ENCODE data around the gene HBE1.
"Not testable (repeated sequence)": the region's sequence is repeated elsewhere in the genome, so short reads cannot be mapped to it uniquely, and the experiment has no call there.

HBE1 gene

DNA sequence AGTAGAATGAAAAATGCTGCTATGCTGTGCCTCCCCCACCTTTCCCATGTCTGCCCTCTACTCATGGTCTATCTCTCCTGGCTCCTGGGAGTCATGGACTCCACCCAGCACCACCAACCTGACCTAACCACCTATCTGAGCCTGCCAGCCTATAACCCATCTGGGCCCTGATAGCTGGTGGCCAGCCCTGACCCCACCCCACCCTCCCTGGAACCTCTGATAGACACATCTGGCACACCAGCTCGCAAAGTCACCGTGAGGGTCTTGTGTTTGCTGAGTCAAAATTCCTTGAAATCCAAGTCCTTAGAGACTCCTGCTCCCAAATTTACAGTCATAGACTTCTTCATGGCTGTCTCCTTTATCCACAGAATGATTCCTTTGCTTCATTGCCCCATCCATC, 14.9 kb upstream of the HBE1 start:
- DNase-seq, result no peak

DNA sequence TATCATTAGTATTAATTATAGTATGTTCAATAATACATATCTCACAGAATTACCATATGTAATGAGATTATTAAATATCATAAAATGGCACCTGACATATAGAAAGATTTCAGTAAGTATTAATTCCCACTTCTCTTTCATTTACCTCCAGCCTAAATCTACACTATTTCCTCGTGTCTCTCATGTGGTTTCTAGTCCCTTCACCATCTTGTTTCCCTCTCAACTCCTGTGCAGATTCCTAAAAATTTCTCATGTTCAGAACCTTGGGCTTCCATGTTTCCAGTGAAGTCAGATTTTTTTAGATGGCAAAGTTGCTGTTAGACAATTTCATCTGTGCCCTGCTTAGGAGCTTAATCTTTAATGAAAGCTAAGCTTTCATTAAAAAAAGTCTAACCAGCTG, 14.1 kb upstream of the HBE1 start:
- DNase-seq, result no peak

DNA sequence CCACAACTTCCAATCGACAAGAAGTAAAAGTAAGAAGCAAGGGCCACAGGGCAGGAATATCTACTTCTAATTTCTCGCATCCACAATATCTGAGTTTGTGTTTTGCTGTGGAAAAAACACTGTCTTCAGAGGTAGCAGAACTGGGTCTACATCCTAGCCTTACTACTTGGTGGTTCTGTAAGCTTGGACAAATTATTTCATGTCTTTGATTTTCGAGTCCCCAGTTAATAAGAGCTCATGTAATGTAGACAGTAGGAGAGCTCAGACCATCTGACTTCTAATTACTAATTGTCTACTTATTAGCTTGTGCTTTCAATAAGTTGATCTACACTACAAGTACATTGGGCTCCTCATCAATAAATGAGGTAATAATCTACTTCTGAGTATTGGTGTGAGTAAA, 13.3 kb upstream of the HBE1 start:
- no peak for DNase-seq

DNA sequence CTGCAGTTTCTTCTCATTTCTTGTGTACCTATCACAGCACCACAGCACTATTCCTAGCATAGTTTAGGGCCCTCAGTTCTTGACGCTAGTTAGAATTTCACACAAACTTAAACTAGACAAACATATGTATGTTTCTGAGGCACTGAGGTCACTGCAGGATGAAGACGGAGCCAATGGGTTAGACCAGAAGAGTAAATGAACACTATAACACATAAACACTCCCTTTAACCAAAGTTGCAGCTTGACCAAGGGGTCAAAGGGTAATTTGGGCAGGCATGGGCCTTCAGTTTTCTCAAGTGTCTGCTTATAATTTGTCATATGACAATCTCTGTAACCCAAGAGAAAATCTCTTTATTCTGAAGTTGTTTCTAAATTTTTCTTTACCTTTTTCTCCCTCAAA, 12.9 kb upstream of the HBE1 start:
- no peak for DNase-seq

DNA sequence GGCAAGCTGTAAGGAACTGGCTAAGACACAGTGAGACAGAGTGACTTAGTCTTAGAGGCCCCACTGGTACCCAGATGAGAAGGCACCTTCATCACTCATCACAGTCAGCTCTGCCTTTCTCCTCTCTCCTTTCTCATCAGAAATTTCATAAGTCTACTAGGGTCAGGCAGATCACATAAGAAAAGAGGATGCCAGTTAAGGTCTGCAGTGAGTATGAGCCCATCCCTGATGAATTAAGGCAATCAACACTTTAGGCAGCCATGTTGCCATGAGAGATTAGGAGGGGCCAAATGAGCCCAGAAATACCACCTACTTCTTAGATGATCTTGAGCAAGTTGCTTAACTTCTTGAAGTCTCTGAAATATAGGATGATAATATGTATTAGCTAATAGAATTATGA, 11.9 kb upstream of the HBE1 start:
- no peak for DNase-seq

DNA sequence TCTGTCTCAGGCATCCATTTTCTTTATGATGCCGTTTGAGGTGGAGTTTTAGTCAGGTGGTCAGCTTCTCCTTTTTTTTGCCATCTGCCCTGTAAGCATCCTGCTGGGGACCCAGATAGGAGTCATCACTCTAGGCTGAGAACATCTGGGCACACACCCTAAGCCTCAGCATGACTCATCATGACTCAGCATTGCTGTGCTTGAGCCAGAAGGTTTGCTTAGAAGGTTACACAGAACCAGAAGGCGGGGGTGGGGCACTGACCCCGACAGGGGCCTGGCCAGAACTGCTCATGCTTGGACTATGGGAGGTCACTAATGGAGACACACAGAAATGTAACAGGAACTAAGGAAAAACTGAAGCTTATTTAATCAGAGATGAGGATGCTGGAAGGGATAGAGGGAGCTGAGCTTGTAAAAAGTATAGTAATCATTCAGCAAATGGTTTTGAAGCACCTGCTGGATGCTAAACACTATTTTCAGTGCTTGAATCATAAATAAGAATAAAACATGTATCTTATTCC, 10.9 kb upstream of the HBE1 start:
- no peak for DNase-seq

DNA sequence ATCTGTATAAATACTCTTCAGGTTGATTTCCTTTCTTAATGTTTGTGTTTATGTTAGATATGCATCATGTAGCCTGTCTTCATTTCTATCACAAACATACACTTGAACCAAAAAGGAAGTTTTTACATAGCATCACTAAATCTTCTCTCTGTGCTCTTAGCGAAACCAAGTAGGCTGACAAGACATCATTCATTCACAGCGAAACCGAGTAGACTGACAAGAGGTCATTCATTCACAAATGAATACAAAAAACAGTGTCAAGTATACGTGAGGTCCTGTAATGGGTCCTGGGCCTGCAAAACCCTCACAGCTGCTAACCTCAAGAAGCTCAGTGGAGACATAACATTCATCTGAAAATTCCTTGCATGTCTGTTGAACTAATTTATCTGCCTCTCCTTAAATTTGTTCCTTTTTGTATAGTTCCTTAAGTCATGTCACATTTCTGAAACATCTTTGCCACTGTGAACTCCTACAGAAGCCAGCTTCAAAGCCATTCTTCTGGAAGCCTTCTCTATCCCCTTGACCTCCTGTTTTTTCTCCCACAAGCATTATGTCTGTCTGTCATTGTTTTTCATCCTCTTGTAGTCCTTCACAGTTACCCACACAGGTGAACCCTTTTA, 9.8 kb upstream of the HBE1 start:
- DNase-seq, result no peak

DNA sequence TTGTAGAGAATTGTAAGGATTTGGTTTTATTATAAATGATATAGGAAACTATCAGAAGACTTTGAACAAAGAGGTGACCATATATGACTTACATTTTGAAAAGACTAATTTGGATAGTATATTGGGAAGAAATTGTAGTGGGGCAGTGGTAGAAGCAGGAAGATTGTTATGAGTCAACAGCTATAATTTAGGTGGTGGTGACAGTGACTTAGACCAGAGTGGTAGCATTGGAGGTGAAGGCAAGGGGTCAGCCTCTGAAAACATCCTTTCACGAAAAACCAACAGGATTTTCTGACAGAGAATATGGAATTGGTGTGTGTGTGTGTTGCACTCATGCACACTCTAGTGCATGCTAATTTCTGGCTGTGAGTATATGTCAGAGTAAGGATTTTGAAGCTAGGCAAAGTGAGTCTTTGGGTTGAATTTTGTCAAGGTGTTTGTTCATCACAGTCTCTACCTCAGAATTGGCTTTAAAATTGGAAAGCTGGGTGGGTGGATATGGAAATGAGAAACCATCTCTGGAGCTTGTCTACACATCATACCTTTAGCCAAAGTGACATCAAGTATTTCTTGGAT, 8.2 kb upstream of the HBE1 start:
- DNase-seq, result no peak

DNA sequence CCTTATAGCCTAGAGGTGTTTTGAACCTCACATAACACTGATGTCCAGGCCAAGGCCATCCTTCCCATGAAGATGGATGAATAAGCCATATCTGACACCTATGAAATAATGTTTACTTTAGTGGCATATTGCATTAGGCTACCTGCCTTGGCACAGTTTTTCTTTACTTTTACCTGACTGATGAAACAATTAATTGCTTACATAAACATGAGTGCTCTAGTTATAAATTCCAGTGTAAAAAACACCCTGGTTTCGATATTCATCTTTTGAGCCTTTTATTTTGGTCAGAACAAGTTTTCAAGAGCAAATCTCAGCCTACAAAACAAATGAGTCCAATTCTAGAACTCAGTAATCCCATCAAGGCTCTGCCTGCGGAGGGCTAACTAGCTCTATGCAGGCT, 7.0 kb upstream of the HBE1 start:
- no peak for DNase-seq

DNA sequence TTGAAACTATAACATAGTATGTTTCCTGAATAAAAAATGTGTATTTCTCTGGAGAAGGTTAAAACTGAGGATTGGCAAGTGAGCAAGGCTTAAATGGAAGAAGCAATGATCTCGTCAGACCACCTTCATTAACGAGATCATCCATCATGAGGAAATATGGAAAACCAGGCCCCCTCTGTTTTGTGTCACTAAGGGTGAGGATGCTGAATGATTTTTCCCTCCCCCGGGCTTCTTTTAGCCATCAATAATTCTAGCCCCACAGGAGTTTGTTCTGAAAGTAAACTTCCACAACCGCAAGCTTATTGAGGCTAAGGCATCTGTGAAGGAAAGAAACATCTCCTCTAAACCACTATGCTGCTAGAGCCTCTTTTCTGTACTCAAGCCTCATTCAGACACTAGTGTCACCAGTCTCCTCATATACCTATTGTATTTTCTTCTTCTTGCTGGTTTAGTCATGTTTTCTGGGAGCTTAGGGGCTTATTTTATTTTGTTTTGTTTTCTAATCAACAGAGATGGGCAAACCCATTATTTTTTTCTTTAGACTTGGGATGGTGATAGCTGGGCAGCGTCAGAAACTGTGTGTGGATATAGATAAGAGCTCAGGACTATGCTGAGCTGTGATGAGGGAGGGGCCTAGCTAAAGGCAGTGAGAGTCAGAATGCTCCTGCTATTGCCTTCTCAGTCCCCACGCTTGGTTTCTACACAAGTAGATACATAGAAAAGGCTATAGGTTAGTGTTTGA, 5.8 kb upstream of the HBE1 start:
- no peak for DNase-seq

DNA sequence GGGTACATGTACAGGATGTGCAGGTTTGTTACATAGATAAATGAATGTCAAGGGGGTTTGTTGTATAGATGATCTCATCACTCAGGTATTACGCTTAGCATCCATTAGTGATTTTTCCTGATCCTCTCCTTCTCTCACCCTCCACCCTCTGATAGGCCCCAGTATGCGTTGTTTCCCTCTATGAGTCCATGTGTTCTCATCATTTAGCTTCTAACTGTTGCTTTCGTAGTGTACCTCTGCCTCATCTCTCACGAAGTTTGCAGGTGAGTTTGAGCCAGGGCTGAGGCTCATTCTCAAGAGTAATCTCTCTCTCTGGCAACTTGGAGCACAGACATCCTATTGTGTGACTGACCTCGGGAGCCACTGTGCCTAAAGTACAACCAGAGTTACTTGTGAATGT, 4.7 kb upstream of the HBE1 start:
- no peak for DNase-seq

DNA sequence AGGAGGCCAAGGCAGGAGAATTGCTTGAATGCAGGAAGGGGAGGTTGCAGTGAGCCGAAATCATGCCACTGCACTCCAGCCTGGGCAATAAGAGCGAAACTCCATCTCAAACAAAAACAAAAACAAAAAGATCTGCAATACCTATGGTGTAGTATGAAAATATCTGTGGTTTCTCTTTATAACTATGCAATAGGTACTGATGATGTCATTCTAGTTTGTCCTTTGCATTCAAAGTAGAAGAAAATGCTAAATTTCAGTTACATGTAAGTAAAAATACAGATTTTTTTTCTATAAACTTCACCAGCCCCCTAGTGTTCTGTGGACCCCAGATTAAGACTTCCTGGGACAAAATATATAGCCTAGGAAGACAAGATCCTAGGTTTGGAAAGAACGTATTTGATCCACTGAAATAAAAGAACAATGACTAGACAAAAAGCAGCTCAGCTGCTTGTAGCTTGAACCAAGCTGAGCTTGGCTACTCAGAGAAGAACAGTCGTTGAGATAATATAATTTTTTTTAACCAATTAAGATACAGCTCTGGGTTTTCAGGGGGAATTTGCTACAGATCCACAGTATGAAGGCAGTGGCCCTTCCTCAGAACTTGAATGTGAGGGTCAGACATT, 2.8 kb upstream of the HBE1 start:
- no peak for DNase-seq

DNA sequence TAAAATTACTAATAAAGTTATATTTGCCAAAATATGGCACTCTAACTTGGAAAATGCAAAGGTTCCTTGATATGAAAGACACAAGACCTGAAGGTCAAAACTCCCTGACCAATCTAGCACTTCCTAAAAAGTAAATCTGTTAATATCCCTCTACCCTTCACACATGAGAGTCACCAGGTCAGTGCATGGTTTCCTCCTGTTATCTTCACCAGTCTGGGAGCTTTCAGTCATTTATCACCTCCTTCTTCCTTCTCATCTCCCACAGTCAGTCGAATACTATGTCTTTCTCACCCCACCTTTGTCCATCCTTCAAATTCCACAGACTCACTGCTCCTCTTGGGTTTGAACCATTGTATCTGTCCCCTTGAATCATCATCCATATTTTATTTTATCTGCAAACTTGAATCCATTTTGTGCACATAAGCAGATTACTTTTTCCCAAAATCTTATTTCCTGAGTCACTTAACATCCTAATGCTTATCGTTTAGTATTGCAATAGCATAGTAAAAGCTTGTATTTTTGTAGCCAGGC, 2.6 kb downstream of the HBE1 start:
- no peak for DNase-seq

DNA sequence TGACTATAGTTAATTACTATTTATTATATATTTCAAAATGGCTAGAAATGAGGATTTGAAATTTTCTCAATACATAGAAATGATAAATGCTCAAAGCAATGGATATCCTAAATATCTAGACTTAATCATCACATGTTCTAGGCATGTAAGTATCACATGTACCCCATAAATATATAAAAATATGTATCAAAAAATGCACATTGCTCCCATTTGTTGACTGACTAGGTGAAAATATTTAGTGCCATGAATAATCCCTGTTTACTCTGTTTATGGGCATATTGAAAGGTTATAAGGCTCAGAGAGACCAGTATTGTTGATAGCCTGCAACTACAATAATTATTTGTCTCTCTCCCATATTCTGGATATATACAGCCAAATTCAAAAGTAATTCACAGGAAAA, 3.1 kb downstream of the HBE1 start:
- no peak for DNase-seq

DNA sequence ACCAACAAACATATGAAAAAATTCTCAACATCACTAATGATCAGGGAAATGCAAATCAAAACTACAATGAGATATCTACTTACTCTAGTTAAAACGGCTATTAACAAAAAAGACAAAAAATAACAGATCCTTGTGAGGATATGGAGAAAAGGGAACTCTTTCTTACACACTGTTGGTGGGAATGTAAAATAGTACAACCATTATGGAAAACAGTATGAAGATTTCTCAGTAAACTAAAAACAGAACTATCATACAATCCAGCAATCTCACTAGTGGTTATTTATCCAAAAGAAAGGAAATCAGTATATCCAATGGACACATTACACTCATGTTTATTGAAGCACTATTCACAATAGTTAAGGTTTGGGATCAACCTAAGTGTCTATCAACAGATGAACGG, 3.9 kb downstream of the HBE1 start:
- no peak for DNase-seq

DNA sequence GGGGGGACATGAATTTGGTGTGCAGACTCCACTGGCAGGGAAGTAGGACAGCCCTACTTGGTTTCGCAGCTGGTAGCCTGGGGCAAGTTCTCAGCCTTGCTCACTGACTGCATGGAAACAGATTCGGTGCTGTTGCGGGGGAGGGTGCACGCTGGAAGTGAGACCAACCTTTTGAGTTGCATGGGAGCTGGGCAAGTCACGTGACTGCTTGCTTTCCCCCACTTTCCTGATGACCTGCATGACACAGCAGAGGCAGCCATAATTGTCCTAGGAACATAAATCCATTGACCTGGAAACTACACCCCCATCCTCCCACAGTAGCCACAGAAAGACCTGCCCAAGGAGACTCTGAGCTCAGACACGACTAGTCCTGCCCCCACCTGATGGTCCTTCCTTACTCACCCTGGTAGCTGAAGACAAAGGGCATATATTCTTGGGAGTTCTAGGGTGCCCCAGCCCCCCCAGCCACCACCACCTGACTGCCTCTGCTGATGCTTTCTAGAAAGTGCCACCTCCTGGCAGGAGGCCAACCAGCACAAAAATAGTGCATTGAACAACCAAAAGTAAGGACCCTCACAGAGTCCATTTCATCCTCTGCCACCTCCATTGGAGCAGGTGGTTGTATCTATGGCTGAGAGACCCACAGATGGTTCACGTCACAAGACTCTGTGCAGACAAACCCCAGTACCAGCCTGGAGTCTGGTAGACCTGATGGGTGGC, 11.0 kb downstream of the HBE1 start:
- no peak for DNase-seq

DNA sequence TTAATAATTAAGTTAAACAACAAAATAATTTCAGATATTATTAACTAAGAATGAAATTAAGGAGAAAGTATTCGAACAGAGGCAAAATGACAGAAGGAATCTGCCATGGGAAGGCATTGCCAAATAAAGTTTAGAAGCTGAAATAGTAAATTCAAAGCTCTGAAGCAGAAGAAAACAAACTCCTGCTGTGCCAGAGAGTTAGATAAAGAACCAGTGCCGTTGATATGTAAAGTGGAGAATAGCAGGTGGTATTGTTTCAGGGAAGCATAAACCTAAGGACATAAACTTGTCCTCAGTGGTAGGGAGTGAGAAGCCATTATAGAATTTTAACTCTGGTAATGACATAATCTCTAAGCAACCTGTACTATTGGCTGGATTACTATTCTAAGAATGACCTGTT, 12.4 kb downstream of the HBE1 start:
- DNase-seq, result no peak

DNA sequence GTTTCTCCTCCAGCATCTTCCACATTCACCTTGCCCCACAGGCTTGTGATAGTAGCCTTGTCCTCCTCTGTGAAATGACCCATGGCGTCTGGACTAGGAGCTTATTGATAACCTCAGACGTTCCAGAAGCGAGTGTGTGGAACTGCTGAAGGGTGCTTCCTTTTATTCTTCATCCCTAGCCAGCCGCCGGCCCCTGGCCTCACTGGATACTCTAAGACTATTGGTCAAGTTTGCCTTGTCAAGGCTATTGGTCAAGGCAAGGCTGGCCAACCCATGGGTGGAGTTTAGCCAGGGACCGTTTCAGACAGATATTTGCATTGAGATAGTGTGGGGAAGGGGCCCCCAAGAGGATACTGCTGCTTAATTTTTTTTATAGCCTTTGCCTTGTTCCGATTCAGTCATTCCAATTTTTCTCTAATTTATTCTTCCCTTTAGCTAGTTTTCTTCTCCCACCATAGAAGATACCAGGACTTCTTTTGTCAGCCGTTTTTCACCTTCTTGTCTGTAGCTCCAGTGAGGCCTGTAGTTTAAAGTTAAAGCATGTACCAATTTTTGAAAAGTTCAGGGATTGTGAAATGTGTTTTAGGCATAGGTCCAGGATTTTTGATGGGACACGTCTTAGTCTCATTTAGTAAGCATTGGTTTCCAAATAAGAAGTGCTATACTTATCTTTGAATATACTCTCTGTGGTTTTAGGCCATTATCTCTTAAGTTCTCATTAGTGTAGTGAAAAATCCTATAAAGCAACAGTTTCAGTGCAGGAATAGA, 14.9 kb downstream of the HBE1 start, which contains the start of gene HBG2:
Gene HBG2 (minus strand): TSS at position 136 of the 768 bp plus-strand sequence. CDS start 53 bp downstream, at position 83.
- DNase-seq, result not testable (repeated sequence)

DNA sequence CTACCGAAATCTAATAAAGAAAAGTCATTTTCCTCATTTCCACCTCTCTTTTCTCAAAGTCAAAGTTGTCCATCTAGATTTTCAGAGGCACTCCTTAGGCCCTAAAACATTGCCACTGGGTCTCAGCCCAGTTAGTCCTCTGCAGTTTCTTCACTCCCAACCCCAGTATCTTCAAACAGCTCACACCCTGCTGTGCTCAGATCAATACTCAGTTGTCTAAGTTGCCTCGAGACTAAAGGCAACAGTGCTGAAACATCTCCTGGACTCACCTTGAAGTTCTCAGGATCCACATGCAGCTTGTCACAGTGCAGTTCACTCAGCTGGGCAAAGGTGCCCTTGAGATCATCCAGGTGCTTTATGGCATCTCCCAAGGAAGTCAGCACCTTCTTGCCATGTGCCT, 15.7 kb downstream of the HBE1 start:
- not testable (repeated sequence) for DNase-seq

DNA sequence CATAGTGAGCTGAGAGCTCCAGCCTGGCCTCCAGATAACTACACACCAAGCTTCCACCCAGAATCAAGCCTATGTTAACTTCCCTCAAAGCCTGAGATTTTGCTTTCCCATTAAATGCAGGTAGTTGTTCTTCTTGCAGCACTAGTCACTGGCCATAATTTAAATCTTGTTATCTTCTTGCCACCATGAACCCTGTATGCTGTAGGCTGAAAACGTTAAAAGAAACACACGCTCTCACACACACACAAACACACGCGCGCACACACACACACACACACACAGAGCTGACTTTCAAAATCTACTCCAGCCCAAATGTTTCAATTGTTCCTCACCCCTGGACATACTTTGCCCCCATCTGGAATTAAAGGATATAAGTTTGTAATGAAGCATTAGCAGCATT, 16.3 kb downstream of the HBE1 start:
- DNase-seq, result not testable (repeated sequence)

DNA sequence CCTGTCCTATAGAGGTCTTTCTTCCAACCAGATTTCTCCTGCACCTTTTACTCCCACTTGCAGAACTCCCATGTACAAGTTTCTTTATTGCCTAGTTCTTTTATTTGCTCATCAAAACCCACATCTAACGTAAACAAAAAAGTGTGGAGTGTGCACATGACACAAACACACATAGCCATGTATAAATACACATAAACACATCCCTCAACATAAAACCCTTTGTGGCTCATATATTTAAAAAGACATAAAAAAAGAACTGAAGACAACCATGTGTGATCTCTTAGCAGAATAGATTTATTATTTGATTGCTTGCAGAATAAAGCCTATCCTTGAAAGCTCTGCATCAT, 16.9 kb downstream of the HBE1 start:
- DNase-seq, result no peak
